ENCODE data around the gene RNF208. TPM values are rescaled to one million over a fixed set of nuclear protein-coding genes. Genes with fewer than 3 reads are reported as not detected.

The RNF208 gene
- total and polyA plus RNA-seq, 8 donors = 4.0 to 7.8 (median 5.9) TPM

GRCh38 chr9:137269231-137269772 is 47.3 kb upstream of the RNF208 start:
- Histone ChIP-seq H3K9me3 (no peaks in the 10 kb centered on the region), H3K4me1 (peaks cover 22 to 39% of the 10 kb centered on the region in 2 donors), H3K27me3 (no peaks in the 10 kb centered on the region), H3K4me3 (no peak overlapping the region), H3K27ac (peak overlapping the region; percentile 67 to 69), H3K36me3 (peaks cover 0 to 78% of the 10 kb centered on the region in 2 donors)
- intact Hi-C loops (cut with DNase I) = no loop called here
- ATAC-seq (peak; percentile 85), DNase-seq (peak in 2 of 4 donors; percentile 76 to 86)
- no peak for TF ChIP-seq CTCF (IDR thresholded peaks at IDR 0.05)

DNA sequence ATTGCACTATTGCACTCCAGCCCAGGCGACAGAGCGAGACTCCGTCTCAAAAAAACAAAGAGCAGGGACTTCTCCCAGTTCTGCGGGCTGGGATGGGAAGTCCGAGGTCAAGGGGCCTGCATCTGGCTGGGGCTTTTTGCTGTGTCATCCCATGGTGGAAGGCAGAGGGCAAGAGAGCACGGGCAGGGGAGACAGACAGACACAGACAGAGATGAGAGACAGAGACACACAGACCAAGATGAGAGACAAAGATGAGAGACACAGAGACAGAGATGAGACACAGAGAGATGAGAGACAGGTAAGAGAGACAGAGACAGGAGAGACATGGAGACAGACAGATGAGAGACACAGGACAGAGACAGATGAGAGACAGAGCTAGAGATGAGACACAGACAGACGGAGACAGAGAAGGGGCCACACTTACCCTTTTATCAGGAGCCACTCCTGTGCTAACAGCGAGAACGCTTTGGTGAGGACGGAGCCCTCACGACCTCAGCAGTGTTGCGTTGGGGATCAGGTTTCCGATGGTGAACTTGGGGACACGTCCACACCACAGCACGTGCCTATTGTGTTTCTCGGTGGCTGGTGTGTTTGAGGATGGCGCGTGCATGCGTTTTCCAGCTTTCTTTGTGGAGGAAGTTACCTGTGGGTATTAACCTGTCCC is 46.6 kb upstream of the RNF208 start:
- peaks cover 0 to 84% of the 10 kb centered on the region in 2 donors for H3K36me3 ChIP-seq
- DNase-seq (no peak), ATAC-seq (no peak)
- no peak overlapping the region for H3K4me3 ChIP-seq
- no peaks in the 10 kb centered on the region for H3K27me3 ChIP-seq
- H3K9me3 ChIP-seq = no peaks in the 10 kb centered on the region
- H3K4me1 ChIP-seq = peaks cover 21 to 39% of the 10 kb centered on the region in 2 donors
- H3K27ac ChIP-seq = peak overlapping the region; percentile 67 to 69
- TF ChIP-seq CTCF (IDR thresholded peaks at IDR 0.05) = no peak
- intact Hi-C loops (cut with DNase I) = no loop called here

- intact Hi-C loops (cut with DNase I) = no loop called here
- H3K27ac ChIP-seq = peak overlapping the region in 1 of 2 donors; percentile 67
- TF ChIP-seq CTCF (IDR thresholded peaks at IDR 0.05) = no peak
- no peak overlapping the region for H3K4me3 ChIP-seq
- peaks cover 0 to 83% of the 10 kb centered on the region in 2 donors for H3K36me3 ChIP-seq
- no peaks in the 10 kb centered on the region for H3K27me3 ChIP-seq
- no peak for DNase-seq
- peaks cover 21 to 39% of the 10 kb centered on the region in 2 donors for H3K4me1 ChIP-seq
- no peaks in the 10 kb centered on the region for H3K9me3 ChIP-seq
- ATAC-seq = no peak
Observed at GRCh38 chr9:137267933-137268355, 45.9 kb upstream of the RNF208 start.

- DNase-seq (peak in 1 of 4 donors; percentile 64), ATAC-seq (no peak)
- Histone ChIP-seq H3K9me3 (no peaks in the 10 kb centered on the region), H3K27me3 (no peaks in the 10 kb centered on the region), H3K4me1 (peaks cover 21 to 39% of the 10 kb centered on the region in 2 donors), H3K36me3 (peaks cover 0 to 71% of the 10 kb centered on the region in 2 donors), H3K27ac (no peak overlapping the region), H3K4me3 (no peak overlapping the region)
- intact Hi-C loops (cut with DNase I) = no loop called here
- no peak for TF ChIP-seq CTCF (IDR thresholded peaks at IDR 0.05)
Observed at GRCh38 chr9:137266585-137267453, 44.8 kb upstream of the RNF208 start.

- H3K36me3 ChIP-seq = peaks cover 0 to 70% of the 10 kb centered on the region in 2 donors
- H3K9me3 ChIP-seq = no peaks in the 10 kb centered on the region
- peak in 1 of 4 donors; percentile 53 for DNase-seq
- peaks cover 21 to 38% of the 10 kb centered on the region in 2 donors for H3K4me1 ChIP-seq
- ATAC-seq = no peak
- H3K27ac ChIP-seq = no peak overlapping the region
- intact Hi-C loops (cut with DNase I) = no loop called here
- no peak overlapping the region for H3K4me3 ChIP-seq
- no peaks in the 10 kb centered on the region for H3K27me3 ChIP-seq
- TF ChIP-seq CTCF (IDR thresholded peaks at IDR 0.05) = no peak
Observed at GRCh38 chr9:137266162-137266527, 44.1 kb upstream of the RNF208 start.
